ENCODE data around the gene TRAP1.

TRAP1 gene

DNA sequence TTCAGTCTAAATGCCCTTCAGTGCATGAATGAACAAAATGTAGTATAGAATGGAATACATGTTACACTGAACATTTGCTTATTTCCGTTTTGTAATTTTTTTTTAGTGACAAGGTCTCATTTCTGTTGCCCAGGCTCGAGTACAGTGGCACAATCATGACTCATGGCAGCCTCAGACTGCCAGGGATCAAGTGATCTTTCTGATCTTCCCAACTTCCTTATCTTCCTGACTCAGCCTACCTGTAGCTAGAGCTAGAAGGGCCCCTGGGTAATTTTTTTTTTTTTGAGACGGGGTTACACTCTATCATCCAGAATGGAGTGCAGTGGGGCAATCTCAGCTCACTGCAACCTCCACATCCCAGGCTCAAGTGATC, 98.6 kb downstream of the TRAP1 start:
- no peak for TF ChIP-seq RAD21 (IDR thresholded peaks at IDR 0.05; ENCODE audit: low read depth)
- TF ChIP-seq YY1 (IDR thresholded peaks at IDR 0.05; ENCODE audit: low read depth) = no peak
- TF ChIP-seq CEBPB (IDR thresholded peaks at IDR 0.05) = no peak
- no peak for TF ChIP-seq TCF12 (IDR thresholded peaks at IDR 0.05; ENCODE audit: low read depth)
- no peak for TF ChIP-seq FOXM1 (IDR thresholded peaks at IDR 0.05; ENCODE audit: borderline replicate concordance, low read depth)
- no peak for TF ChIP-seq MAX (IDR thresholded peaks at IDR 0.05)
- TF ChIP-seq, protein P1, sequence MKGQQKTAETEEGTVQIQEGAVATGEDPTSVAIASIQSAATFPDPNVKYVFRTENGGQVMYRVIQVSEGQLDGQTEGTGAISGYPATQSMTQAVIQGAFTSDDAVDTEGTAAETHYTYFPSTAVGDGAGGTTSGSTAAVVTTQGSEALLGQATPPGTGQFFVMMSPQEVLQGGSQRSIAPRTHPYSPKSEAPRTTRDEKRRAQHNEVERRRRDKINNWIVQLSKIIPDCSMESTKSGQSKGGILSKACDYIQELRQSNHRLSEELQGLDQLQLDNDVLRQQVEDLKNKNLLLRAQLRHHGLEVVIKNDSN (IDR thresholded peaks at IDR 0.05) = no peak
- TF ChIP-seq TEAD4 (IDR thresholded peaks at IDR 0.05) = no peak

DNA sequence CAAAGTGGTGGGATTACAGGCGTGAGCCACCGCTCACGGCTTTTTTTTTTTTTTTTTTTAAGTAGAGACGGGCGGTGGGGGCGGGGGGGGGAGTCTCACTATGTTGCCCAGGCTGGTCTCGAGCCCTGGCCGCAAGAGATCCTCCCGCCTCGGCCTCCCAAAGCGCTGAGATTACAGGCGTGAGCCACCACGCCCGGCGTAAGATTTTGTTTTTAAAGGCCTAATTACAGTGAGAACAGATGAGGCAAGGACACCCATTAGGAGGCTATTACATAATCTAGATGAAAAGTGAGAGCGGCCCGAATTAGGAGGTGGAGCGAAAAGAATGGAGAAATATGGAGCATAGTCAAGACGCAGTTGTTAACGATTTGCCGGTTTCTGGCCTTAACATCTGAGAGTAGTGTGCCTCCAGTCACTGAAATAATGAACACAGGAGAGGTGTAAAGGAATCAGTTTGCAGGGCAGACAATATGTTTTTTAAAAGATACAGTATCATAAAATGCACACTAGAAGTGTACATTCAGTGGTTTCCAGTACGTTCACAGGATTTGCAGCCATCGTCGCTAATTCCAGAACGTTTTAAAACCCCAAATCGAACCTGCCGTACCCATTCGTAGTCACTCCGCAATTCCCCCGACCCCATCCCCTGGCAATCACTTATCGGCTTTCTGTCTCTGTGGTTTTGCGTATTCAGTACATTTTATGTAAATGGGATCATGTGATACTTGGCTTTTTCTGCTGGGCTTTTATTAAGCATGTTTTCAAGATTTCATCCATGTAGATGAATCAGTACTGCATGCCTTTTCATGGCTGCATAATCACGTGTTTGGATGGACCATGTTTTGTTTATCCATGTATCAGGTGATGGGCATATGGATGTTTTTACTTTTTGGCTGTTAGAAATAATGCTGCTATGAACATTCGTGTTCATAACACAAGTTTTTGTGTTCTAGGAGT, 104.5 kb downstream of the TRAP1 start:
- TF ChIP-seq CEBPB (IDR thresholded peaks at IDR 0.05) (no peak), FOXM1 (IDR thresholded peaks at IDR 0.05; ENCODE audit: borderline replicate concordance, low read depth) (no peak), EP300 (IDR thresholded peaks at IDR 0.05; ENCODE audit: borderline replicate concordance) (no peak), YY1 (IDR thresholded peaks at IDR 0.05; ENCODE audit: low read depth) (no peak)

DNA sequence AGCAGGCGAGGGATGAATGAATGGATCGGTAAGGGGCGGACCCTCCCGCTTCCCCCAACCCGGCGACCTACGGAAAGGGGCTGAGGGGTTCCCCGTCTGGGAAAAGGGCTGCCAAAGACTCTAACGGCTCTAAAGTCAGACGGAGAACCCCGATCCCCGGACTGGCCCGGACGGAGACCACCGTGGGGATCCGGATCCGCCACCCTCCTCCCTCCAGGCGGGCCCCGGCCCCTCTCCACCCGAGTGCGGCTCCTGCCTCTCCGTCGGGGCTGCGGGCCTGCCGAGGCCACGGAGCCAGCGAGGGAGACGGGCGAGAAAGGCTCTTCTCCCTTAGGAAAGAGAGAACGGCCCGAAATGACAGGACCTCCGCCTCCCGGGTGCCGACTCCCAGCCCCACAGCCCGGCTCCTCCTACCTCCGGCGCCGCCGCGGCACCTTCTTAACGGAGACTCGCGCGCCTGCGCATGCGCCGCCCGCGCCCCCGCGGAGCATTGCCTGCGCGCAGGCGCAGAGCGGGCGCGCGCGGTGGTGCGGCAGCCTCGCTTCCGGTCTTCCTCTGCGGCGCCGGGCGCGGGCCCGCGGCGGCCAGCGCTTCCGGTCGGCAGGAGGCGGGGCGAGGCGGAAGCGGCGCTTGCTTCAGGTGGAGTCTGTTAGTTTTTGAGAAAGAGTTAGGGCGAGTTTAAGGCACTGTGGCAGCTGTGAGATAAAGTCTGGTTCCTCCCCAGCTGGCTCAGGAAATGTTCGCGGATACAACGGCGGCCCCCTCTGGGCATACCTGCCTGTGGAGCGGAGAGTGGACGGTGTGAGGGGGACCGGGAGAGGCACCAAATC, 106.0 kb downstream of the TRAP1 start, which contains the start of gene SLX4:
Gene SLX4, minus strand, starts transcription at position 461 of the 830 bp plus-strand sequence. CDS start 2,642 bp downstream, outside the sequence.
- TF ChIP-seq NFIC (IDR thresholded peaks at IDR 0.05) (no peak), CREB1 (IDR thresholded peaks at IDR 0.05; ENCODE audit: low read depth) (no peak), EP300 (IDR thresholded peaks at IDR 0.05; ENCODE audit: borderline replicate concordance) (no peak), CEBPB (IDR thresholded peaks at IDR 0.05) (no peak), TCF12 (IDR thresholded peaks at IDR 0.05; ENCODE audit: low read depth) (peak; percentile 23; the same call in 1 of the 2 replicates), RAD21 (IDR thresholded peaks at IDR 0.05; ENCODE audit: low read depth) (no peak), EGR1 (IDR thresholded peaks at IDR 0.05) (peak; percentile 72), ZBTB7A (IDR thresholded peaks at IDR 0.05; ENCODE audit: low read depth) (peak; percentile 39; the same call in 1 of the 2 replicates), FOXM1 (IDR thresholded peaks at IDR 0.05; ENCODE audit: borderline replicate concordance, low read depth) (no peak), REST (IDR thresholded peaks at IDR 0.05; ENCODE audit: low read depth) (no peak), YY1 (IDR thresholded peaks at IDR 0.05; ENCODE audit: low read depth) (no peak), TEAD4 (IDR thresholded peaks at IDR 0.05) (no peak), MAX (IDR thresholded peaks at IDR 0.05) (no peak; the same call in 1 of the 2 replicates), TAF1 (IDR thresholded peaks at IDR 0.05; ENCODE audit: low read depth) (peak; percentile 81)
- TF ChIP-seq, protein P1 (IDR thresholded peaks at IDR 0.05) = no peak

- no peak for TF ChIP-seq NFIC (IDR thresholded peaks at IDR 0.05)
- TF ChIP-seq EP300 (IDR thresholded peaks at IDR 0.05; ENCODE audit: borderline replicate concordance) = no peak
- no peak for TF ChIP-seq EGR1 (IDR thresholded peaks at IDR 0.05)
These were observed 106.6 kb downstream of the TRAP1 start for GRCh38 chr16:3610698-3611145.

GRCh38 chr16:3609895-3610697, 107.2 kb downstream of the TRAP1 start:
- TF ChIP-seq TEAD4 (IDR thresholded peaks at IDR 0.05) = no peak
- no peak for TF ChIP-seq CREB1 (IDR thresholded peaks at IDR 0.05; ENCODE audit: low read depth)
- no peak for TF ChIP-seq NFIC (IDR thresholded peaks at IDR 0.05)

DNA sequence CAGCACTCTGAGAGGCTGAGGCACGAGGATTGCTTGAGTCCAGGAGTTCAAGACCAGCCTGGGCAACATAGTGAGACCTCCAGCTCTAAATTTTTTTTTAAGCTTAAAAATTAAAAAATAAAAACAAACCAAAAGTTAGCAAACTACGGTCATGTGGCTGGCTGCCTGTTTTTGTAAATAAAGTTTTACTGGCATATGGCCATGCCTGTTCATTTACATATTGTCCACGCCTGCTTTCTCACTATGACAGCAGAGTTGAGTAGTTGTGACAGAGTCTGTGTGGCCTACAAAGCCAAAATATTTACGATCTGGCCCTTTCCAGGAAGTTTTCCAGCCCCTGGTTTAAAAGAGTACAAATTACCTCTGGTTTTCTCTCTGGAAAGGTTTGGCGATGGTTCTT, 109.3 kb downstream of the TRAP1 start:
- TF ChIP-seq EGR1 (IDR thresholded peaks at IDR 0.05) = no peak
- TF ChIP-seq YY1 (IDR thresholded peaks at IDR 0.05; ENCODE audit: low read depth) = no peak
- no peak for TF ChIP-seq FOXM1 (IDR thresholded peaks at IDR 0.05; ENCODE audit: borderline replicate concordance, low read depth)
- no peak for TF ChIP-seq CREB1 (IDR thresholded peaks at IDR 0.05; ENCODE audit: low read depth)
- no peak for TF ChIP-seq ZBTB7A (IDR thresholded peaks at IDR 0.05; ENCODE audit: low read depth)
- no peak for TF ChIP-seq RAD21 (IDR thresholded peaks at IDR 0.05; ENCODE audit: low read depth)
- TF ChIP-seq, protein P1 (IDR thresholded peaks at IDR 0.05) = no peak
- no peak for TF ChIP-seq REST (IDR thresholded peaks at IDR 0.05; ENCODE audit: low read depth)
- no peak for TF ChIP-seq TAF1 (IDR thresholded peaks at IDR 0.05; ENCODE audit: low read depth)
- TF ChIP-seq MAX (IDR thresholded peaks at IDR 0.05) = no peak
- TF ChIP-seq CEBPB (IDR thresholded peaks at IDR 0.05) = no peak
- TF ChIP-seq EP300 (IDR thresholded peaks at IDR 0.05; ENCODE audit: borderline replicate concordance) = no peak
- TF ChIP-seq NFIC (IDR thresholded peaks at IDR 0.05) = no peak
- no peak for TF ChIP-seq TEAD4 (IDR thresholded peaks at IDR 0.05)
- TF ChIP-seq TCF12 (IDR thresholded peaks at IDR 0.05; ENCODE audit: low read depth) = no peak
